Chondrocyte (in vitro differentiated cells): ENCODE data around the gene BANP. TPM values are rescaled to one million over a fixed set of nuclear protein-coding genes. Genes with fewer than 3 reads are reported as not detected.

Source experiments
- DNase-seq: peaks from one replicate; pipeline ENCODE4 v3.0.0; 2021; ENCODE audit warnings: mixed read lengths, low spot score
- H3K27ac Mint-ChIP-seq: one replicate; pipeline ENCODE4 v1.8.0; 2021; ENCODE audit warnings: mild to moderate bottlenecking, moderate library complexity, mixed read lengths; ENCODE audit not compliant: unreplicated experiment
- H3K27me3 Mint-ChIP-seq: 2 replicates; pipeline ENCODE4 v1.8.0; 2021; ENCODE audit warnings: low read depth, mixed read lengths
- H3K36me3 Mint-ChIP-seq: 2 replicates; pipeline ENCODE4 v1.8.0; 2021; ENCODE audit warnings: low read depth, mixed read lengths
- H3K4me1 Mint-ChIP-seq: 2 replicates; pipeline ENCODE4 v1.8.0; 2021; ENCODE audit warnings: low read depth, mild to moderate bottlenecking, mixed read lengths
- H3K4me3 Mint-ChIP-seq: one replicate; pipeline ENCODE4 v1.8.0; 2021; ENCODE audit warnings: mild to moderate bottlenecking, moderate library complexity, mixed read lengths; ENCODE audit not compliant: unreplicated experiment
- H3K9me3 Mint-ChIP-seq: 2 replicates; pipeline ENCODE4 v1.8.0; 2021; ENCODE audit warnings: low read depth, mixed read lengths
- CTCF ChIP-seq: fragments of 200-600 bp; sonication (generic); IDR thresholded peaks from 2 replicates; pipeline ENCODE4 v1.5.0; 2021; ENCODE audit warnings: antibody characterized with exemption, mild to moderate bottlenecking, moderate library complexity
- total RNA-seq: library from RNA; stranded (reverse); gene quantifications from 3 replicates; pipeline ENCODE4 v1.2.1, GENCODE V29; 2021

The BANP gene
- total RNA-seq, 1 donor from 2014 or later = 15.0 TPM

- no peak overlapping the region for H3K27ac Mint-ChIP-seq
Observed at GRCh38 chr16:87965417-87965816, 14.2 kb downstream of the BANP start.

GRCh38 chr16:87966064-87966645, 14.9 kb downstream of the BANP start:
- no peak overlapping the region for H3K4me3 Mint-ChIP-seq
- TF ChIP-seq CTCF = no peak
- no peak for DNase-seq
- peaks cover 3% of the 10 kb centered on the region for H3K36me3 Mint-ChIP-seq
- H3K4me1 Mint-ChIP-seq = peaks cover 35% of the 10 kb centered on the region
- H3K27ac Mint-ChIP-seq = peak overlapping the region; percentile 57
- no peaks in the 10 kb centered on the region for H3K27me3 Mint-ChIP-seq
- peaks cover 3% of the 10 kb centered on the region for H3K9me3 Mint-ChIP-seq

More at GRCh38 chr16:87965417-87965816, 14.2 kb downstream of the BANP start:
- Mint-ChIP-seq H3K4me3 (no peak overlapping the region), H3K4me1 (peaks cover 35% of the 10 kb centered on the region), H3K36me3 (no peaks in the 10 kb centered on the region), H3K9me3 (no peaks in the 10 kb centered on the region), H3K27me3 (no peaks in the 10 kb centered on the region)
- no peak for DNase-seq
- no peak for TF ChIP-seq CTCF

- Mint-ChIP-seq H3K36me3 (peaks cover 9% of the 10 kb centered on the region), H3K4me1 (peaks cover 35% of the 10 kb centered on the region), H3K27ac (peak overlapping the region; percentile 57), H3K4me3 (no peak overlapping the region), H3K9me3 (peaks cover 9% of the 10 kb centered on the region), H3K27me3 (no peaks in the 10 kb centered on the region)
- no peak for DNase-seq
- TF ChIP-seq CTCF = no peak
Observed at GRCh38 chr16:87966685-87967185, 15.5 kb downstream of the BANP start.

GRCh38 chr16:87968541-87968940, 17.3 kb downstream of the BANP start:
- no peak for TF ChIP-seq CTCF
- peak overlapping the region; percentile 68 for H3K27ac Mint-ChIP-seq
- no peak for DNase-seq
- peaks cover 24% of the 10 kb centered on the region for H3K9me3 Mint-ChIP-seq
- H3K27me3 Mint-ChIP-seq = no peaks in the 10 kb centered on the region
- peaks cover 21% of the 10 kb centered on the region for H3K36me3 Mint-ChIP-seq
- H3K4me3 Mint-ChIP-seq = no peak overlapping the region
- H3K4me1 Mint-ChIP-seq = peaks cover 29% of the 10 kb centered on the region

- Mint-ChIP-seq H3K4me1 (peaks cover 27% of the 10 kb centered on the region), H3K36me3 (peaks cover 23% of the 10 kb centered on the region), H3K9me3 (peaks cover 24% of the 10 kb centered on the region), H3K27ac (no peak overlapping the region), H3K27me3 (no peaks in the 10 kb centered on the region), H3K4me3 (no peak overlapping the region)
- DNase-seq = no peak
- TF ChIP-seq CTCF = no peak
Observed at GRCh38 chr16:87970186-87970585, 19.0 kb downstream of the BANP start.
